ENCODE measurements around the gene SCD.
"Not testable (repeated sequence)": the region's sequence is repeated elsewhere in the genome, so short reads cannot be mapped to it uniquely, and the experiment has no call there.

SCD gene

DNA sequence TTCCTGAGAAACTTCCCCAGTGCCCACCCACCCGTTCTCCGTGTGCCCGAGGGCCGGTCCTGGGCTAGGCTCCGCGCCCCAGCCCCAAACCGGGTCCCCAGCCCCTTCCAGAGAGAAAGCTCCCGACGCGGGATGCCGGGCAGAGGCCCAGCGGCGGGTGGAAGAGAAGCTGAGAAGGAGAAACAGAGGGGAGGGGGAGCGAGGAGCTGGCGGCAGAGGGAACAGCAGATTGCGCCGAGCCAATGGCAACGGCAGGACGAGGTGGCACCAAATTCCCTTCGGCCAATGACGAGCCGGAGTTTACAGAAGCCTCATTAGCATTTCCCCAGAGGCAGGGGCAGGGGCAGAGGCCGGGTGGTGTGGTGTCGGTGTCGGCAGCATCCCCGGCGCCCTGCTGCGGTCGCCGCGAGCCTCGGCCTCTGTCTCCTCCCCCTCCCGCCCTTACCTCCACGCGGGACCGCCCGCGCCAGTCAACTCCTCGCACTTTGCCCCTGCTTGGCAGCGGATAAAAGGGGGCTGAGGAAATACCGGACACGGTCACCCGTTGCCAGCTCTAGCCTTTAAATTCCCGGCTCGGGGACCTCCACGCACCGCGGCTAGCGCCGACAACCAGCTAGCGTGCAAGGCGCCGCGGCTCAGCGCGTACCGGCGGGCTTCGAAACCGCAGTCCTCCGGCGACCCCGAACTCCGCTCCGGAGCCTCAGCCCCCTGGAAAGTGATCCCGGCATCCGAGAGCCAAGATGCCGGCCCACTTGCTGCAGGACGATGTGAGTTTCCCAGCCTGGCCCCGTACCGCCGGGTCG is at the start of gene SCD:
Gene SCD, plus strand, starts transcription at position 469 of the 803 bp plus-strand sequence. Its CDS starts 272 bp downstream, at position 741.
- Histone ChIP-seq H3K27ac (peak within 1 kb of the TSS in 17 of 21 experiments; percentile 22 to 84 (median 67)), H3K4me3 (peak within 1 kb of the TSS; percentile 52 to 78 (median 67))

- no peak overlapping the region for H3K27ac ChIP-seq
- no peak overlapping the region for H3K4me3 ChIP-seq
These were observed 49.8 kb upstream of the SCD start for GRCh38 chr10:100297242-100297641.

- not testable (repeated sequence) for H3K27ac ChIP-seq, H3K4me3 ChIP-seq
These were observed 45.9 kb upstream of the SCD start for GRCh38 chr10:100301123-100301522.

- H3K27ac ChIP-seq: no peak overlapping the region
- H3K4me3 ChIP-seq: no peak overlapping the region
These were observed 43.2 kb upstream of the SCD start for GRCh38 chr10:100303724-100304319.

GRCh38 chr10:100304414-100304813 is 42.6 kb upstream of the SCD start:
- Histone ChIP-seq H3K4me3 (no peak overlapping the region), H3K27ac (no peak overlapping the region)

DNA sequence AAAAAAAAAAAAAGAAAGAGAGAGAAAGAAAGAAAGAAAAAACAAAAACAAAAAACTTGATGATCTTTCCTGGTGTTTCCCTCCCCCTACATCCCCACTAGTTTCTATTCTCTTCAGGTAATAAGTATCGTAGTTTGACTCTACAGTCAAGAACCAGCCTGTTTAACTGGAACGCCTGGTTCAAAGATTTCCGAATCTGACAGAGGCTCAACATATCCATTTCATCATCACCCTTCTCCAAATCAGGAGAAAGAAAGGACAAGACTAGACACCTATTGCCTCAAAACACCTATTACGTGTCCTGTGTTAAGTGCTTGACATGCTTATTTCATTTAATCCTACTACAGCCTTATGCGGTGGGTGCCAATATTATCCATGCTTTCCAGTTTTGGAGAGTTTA is 40.2 kb upstream of the SCD start:
- H3K4me3 ChIP-seq: no peak overlapping the region
- peak overlapping the region in 11 of 21 experiments; percentile 16 to 62 (median 51) for H3K27ac ChIP-seq

DNA sequence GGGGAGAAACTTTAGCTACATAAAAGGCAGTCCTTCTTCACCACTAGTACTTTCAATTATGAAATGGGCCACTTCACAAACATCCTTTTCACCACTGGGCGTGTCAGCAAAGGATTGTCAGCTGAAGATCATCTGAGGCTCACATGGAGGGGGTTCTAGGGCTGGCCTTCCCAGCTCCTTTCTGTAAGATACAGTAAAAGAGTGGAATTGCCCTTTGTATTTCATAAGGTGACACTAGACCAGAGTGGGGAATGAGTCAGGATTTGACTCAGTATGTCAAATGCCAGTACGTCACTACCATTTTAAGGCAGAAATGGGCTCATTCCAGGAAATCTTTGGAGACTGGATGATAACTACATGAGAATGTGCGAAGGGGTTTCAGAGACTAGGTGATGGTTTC is 39.3 kb upstream of the SCD start:
- no peak overlapping the region for H3K4me3 ChIP-seq
- H3K27ac ChIP-seq: peak overlapping the region in 6 of 21 experiments; percentile 1 to 62 (median 36)

DNA sequence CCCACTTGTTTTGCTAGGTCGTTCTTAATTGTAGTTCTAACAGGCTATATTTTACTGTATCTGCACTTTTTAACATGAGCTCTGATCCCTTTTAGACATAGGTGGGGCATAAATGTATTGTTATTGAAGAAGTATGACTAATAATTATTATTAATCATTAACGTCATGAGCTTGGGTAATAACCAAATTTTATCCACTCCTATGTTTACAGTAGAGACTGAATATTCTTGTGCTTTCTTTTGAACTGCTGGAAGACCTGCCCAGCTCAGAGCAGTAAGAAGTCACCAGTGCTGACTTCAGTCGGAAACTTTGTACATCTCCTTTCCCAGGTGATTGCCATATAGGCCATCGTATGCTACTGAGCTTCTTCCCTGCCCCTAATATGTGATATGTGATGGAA is 35.7 kb upstream of the SCD start:
- no peak overlapping the region for H3K4me3 ChIP-seq
- H3K27ac ChIP-seq: peak overlapping the region in 10 of 21 experiments; percentile 13 to 75 (median 45)

- no peak overlapping the region for H3K27ac ChIP-seq
- no peak overlapping the region for H3K4me3 ChIP-seq
These were observed 31.4 kb upstream of the SCD start for GRCh38 chr10:100315615-100316014.

DNA sequence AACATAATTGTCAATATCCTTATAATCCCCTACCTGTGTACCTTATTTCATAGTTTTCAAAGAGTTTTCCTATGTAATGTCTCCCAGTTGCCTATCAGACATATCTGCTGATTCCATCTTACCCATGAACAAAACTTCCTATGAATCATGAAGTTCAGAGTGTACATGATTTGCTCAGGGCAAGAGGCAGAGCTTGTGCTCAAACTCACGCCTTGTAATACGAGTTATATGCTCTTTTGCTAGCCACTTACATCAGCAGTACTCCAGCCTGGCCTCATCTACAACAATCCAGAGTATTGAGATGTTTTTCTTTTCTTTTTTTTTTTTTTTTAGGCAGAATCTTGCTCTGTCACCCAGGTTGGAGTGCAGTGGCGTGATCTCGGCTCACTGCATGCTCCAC is 28.8 kb upstream of the SCD start:
- H3K4me3 ChIP-seq: no peak overlapping the region
- no peak overlapping the region for H3K27ac ChIP-seq

DNA sequence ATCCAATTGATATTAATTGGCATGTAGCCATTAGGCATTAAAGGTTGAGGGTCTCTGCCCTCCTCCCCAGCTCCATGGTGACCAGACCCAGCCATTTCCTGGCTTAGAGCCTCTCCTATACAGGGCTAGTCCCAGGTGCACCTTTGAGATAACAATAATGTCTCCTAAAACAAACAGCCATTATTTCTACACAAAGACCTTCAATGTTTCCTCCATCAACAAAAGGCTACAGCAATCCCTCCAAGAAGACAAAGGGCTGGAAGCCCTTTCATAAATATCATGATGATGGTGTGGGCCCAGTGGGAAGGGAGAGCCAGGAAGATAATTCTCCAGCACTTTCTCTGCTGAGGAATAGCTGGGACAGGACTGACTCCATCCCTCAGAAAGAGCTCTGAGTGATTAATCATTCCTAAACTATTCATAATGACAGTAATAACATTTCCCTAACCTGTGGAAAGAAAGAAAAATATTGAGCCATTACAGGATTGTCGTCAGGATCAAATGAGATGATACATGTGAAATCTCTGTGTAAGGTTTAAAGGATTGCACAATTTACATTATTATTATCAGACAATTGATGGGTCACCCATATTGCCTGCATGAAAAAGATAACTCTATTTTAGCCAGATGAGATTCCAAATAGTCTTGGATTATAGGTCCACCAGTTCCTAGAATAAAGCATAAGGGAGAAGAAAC is 27.2 kb upstream of the SCD start:
- H3K27ac ChIP-seq: no peak overlapping the region

GRCh38 chr10:100325158-100325557 is 21.9 kb upstream of the SCD start:
- Histone ChIP-seq H3K27ac (no peak overlapping the region), H3K4me3 (no peak overlapping the region)

More for the DNA sequence above, 27.2 kb upstream of the SCD start:
- no peak overlapping the region for H3K4me3 ChIP-seq

DNA sequence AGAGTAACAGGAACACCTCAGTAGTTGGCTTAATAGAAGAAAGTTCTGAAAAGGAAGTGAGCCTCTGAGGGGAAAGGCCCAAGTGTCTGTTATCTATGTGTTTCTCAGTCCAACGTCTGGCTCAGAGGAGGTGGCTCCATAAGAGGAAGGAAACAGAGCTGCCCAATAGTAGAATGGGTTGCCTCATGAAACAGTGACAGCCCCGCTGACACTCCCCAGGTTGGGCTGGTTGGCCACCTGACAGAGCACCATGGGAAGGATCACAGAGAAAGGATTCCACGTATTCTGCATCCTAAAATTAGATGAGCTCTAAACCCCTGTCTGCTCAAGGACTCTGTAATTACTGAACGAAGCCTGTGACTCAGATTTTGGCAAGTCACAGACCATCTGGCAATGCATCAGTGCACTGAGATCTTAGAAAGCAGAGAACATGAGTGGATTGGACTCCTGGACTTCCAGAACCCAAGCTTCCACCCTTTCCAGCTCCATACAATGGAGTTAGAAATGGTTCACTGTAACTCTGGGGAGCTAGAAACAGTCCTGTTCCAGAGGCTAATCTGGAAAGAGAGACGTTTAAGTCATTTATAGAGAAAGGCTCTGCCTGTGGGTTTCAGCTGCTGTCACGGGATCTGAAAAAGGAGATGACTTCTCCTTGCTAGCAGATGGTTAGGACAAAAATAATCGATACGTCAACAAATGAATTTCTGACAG is 19.9 kb upstream of the SCD start:
- Histone ChIP-seq H3K4me3 (no peak overlapping the region), H3K27ac (no peak overlapping the region)

DNA sequence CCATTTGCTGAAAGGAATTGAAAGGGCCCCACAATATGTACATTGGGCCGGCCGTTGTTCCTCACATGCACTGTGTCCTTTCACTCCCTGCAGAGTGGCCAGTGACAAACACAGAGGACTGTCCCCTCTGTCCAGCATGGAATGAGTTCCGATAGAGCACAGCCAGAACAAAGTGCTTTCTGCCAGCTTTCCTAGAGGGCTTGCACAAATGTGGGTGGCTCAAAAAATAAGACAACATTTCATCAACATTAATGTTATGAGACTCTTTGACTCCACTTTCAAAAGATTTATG is 19.4 kb upstream of the SCD start:
- no peak overlapping the region for H3K4me3 ChIP-seq

DNA sequence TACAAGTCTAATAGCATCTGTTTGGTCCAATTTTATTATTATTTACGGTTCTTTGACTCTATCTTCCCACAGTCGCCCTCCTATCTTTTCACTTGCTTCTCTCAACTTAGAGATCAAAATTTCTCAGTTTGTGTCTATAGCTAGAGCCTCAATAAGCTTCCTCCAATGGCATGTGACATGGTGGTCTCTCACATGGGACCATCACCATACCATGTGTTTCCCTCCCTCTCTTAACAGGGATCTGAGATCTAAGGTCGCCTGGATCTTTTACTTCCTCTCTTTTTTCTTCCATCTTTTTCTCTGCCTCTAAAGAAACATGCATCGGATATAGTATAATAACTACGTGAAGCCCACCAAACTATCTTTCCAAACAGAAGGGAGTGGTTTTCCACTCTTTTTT is 18.8 kb upstream of the SCD start:
- H3K27ac ChIP-seq: no peak overlapping the region
- no peak overlapping the region for H3K4me3 ChIP-seq

More for the DNA sequence above, 19.4 kb upstream of the SCD start:
- H3K27ac ChIP-seq: no peak overlapping the region

GRCh38 chr10:100330079-100330478 is 17.0 kb upstream of the SCD start, which contains the start of gene PKD2L1:
PKD2L1 (minus strand) TSS chr10:100330228; CDS start chr10:100330103, 125 bp downstream.
- H3K4me3 ChIP-seq: no peak within 1 kb of the TSS
- no peak within 1 kb of the TSS for H3K27ac ChIP-seq

GRCh38 chr10:100333106-100333505 is 13.9 kb upstream of the SCD start:
- Histone ChIP-seq H3K27ac (no peak overlapping the region), H3K4me3 (no peak overlapping the region)

DNA sequence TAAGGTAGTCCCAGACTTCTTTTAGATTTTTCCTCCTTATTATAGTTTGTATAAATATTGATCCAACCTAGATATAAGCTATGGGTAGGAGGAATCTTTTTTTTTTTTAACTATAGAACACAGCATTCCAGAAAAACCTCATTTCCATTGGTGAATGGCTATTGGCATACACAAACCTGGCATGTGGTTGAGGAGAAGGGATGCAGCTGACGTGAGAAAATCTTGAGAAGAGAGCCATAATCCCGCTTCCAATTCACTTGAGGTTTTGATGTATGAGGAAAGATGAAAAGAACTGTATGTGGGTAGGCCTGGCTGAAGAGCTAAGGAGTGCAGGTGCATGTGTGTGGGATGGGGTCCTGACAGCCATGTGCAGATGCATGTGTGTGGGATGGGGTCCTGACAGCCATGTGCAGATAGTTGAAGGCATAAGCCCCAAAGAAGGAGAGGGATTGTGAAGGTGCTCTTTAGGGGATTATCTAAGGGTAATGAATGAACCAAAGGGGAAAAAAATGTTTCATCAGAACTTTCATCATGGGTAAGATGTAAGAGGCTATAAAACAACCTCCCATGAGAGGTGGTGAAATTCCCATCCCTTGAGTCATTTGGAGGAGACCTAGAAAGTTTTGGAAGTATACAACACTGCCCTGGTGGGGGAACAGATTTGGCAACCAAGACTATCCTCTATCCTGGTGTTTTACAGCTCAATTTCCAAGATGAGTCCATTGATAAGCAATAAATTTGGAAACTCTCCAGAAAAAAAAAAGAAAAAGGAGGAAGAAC is 13.2 kb upstream of the SCD start:
- no peak overlapping the region for H3K4me3 ChIP-seq
- H3K27ac ChIP-seq: no peak overlapping the region

DNA sequence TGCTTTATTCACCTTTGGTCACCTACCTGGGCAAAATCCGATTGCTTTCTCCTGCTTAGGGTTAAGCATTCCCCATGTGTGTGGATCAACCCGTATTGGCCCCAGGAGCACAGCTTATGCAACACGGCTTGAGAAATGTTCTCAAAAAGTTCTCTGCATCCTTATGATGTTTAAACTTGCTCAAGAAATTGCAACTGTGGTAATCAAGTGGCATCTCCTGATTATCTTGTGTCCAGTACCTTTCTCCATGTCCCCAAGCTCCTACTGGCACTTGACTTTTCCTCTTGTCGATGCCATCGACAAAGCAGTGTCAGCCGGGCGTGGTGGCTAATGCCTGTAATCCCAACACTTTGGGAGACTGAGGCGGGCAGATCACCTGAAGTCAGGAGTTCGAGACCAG is 12.3 kb upstream of the SCD start:
- no peak overlapping the region for H3K27ac ChIP-seq
- H3K4me3 ChIP-seq: no peak overlapping the region

Measured in skin epidermis (tissue), 12 donors.